Endothelial cell of umbilical vein (primary cell): ENCODE data around the gene KIF17. TPM values are rescaled to one million over a fixed set of nuclear protein-coding genes. Genes with fewer than 3 reads are reported as not detected.

Source experiments
- BruUV-seq: library from RNA; stranded (reverse); fragments of 400-500 nt; replicated peaks from 2 replicates; lab custom pipeline; 2021; lab: Mats Ljungman, UMichigan
- CTCF ChIA-PET: fragments of 300-600, 350-600 bp; sonication (Branson Sonifier 250); formaldehyde crosslinking; loops from one replicate; lab custom pipeline; 2021; ENCODE audit warnings: antibody characterized with exemption, inconsistent platforms; lab: Charles Lee
- POLR2A ChIA-PET: fragments of 300-600, 350-600 bp; sonication (Branson Sonifier 250); formaldehyde crosslinking; loops from one replicate; lab custom pipeline; 2021; ENCODE audit warnings: antibody characterized with exemption, inconsistent platforms; lab: Charles Lee
- DNase-seq: peaks from one replicate; pipeline ENCODE4 v3.0.0-alpha.2; 2011; ENCODE audit warnings: low read depth, low spot score
- FAIRE-seq: peaks from 2 replicates; lab custom pipeline; 2011; peaks lifted over from hg19 to GRCh38; lab: Jason Lieb, UNC
- H2AFZ ChIP-seq: 2 replicates; pipeline ENCODE4 v1.6.0; 2012; ENCODE audit warnings: low read depth, low read length, control low read depth, inconsistent platforms
- H3K27ac ChIP-seq: 2 replicates; pipeline ENCODE4 v1.5.1; 2011; ENCODE audit warnings: low read depth, mild to moderate bottlenecking, control low read depth, low read length, moderate library complexity; ENCODE audit not compliant: insufficient read depth
- H3K27me3 ChIP-seq, 2 experiments: 2 replicates each; pipeline versions ENCODE4 v1.6.0 to v1.6.1; 2011; ENCODE audit warnings: low read length in 2 of 2, mixed read lengths in 1 of 2; ENCODE audit not compliant: control insufficient read depth in 2 of 2, insufficient read depth in 2 of 2
- H3K36me3 ChIP-seq, 2 experiments: 2 replicates in 1 of 2; 3 replicates in 1 of 2; pipeline ENCODE4 v1.5.1; 2011; ENCODE audit warnings: low read length in 2 of 2, mild to moderate bottlenecking in 1 of 2, moderate library complexity in 1 of 2; ENCODE audit not compliant: control insufficient read depth in 2 of 2, insufficient read depth in 2 of 2; ENCODE audit errors: extremely low read depth in 1 of 2
- H3K4me1 ChIP-seq: 3 replicates; pipeline ENCODE4 v1.5.1; 2011; ENCODE audit warnings: mild to moderate bottlenecking, low read length; ENCODE audit not compliant: control insufficient read depth, insufficient read depth; ENCODE audit errors: extremely low read depth
- H3K4me2 ChIP-seq: 2 replicates; pipeline ENCODE4 v1.6.1; 2011; ENCODE audit warnings: low read length, control low read depth, mixed read lengths; ENCODE audit not compliant: insufficient read depth
- H3K4me3 ChIP-seq, 3 experiments: fragments of 200-600 bp in 1 of 3; sonication (generic), shearing (Covaris generic) in 1 of 3; replicated peaks in 1 of 3; 2 replicates each; pipeline ENCODE4 v1.5.1; 2011 to 2016; ENCODE audit warnings: control low read depth in 3 of 3, low read length in 3 of 3, mild to moderate bottlenecking in 2 of 3, inconsistent platforms in 1 of 3, low read depth in 1 of 3, moderate library complexity in 1 of 3; ENCODE audit not compliant: insufficient read depth in 1 of 3
- H3K79me2 ChIP-seq: 2 replicates; pipeline ENCODE4 v1.6.0; 2012; ENCODE audit warnings: low read length, inconsistent platforms; ENCODE audit not compliant: control insufficient read depth, insufficient read depth
- H3K9ac ChIP-seq: replicated peaks from 2 replicates; pipeline ENCODE3; 2011; ENCODE audit warnings: low read length, control low read depth; ENCODE audit not compliant: insufficient read depth; ENCODE audit errors: extremely low read depth
- H3K9me1 ChIP-seq: replicated peaks from 3 replicates; pipeline ENCODE4 v1.6.0; 2011; ENCODE audit warnings: mild to moderate bottlenecking, low read length; ENCODE audit not compliant: control insufficient read depth, insufficient read depth; ENCODE audit errors: extremely low read depth
- H3K9me3 ChIP-seq: replicated peaks from 2 replicates; pipeline ENCODE4 v1.5.1; 2012; ENCODE audit warnings: low read length, inconsistent platforms; ENCODE audit not compliant: control insufficient read depth, insufficient read depth
- H4K20me1 ChIP-seq: replicated peaks from 2 replicates; pipeline ENCODE3; 2011; ENCODE audit warnings: mild to moderate bottlenecking, low read length; ENCODE audit not compliant: control insufficient read depth, insufficient read depth; ENCODE audit errors: extremely low read depth
- CTCF ChIP-seq, 2 donors: IDR thresholded peaks; 1 replicate in 1 of 2; 2 replicates in 1 of 2; pipeline ENCODE4 v1.5.1; 2011; ENCODE audit warnings: low read length in 2 of 2, mild to moderate bottlenecking in 2 of 2, moderate library complexity in 2 of 2, control low read depth in 1 of 2, inconsistent platforms in 1 of 2, low read depth in 1 of 2; ENCODE audit not compliant: insufficient read depth in 1 of 2; ENCODE audit errors: extremely low read depth in 1 of 2
- EZH2 ChIP-seq: IDR thresholded peaks from 2 replicates; pipeline ENCODE4 v1.6.1; 2012; ENCODE audit warnings: borderline replicate concordance, low read depth, mild to moderate bottlenecking, moderate library complexity, low read length, inconsistent platforms; ENCODE audit not compliant: severe bottlenecking
- FOS ChIP-seq: IDR thresholded peaks from 2 replicates; pipeline ENCODE4 v1.6.1; 2011; ENCODE audit warnings: mild to moderate bottlenecking, low read length, moderate library complexity, borderline replicate concordance; ENCODE audit not compliant: insufficient read depth
- GATA2 ChIP-seq: IDR thresholded peaks from 2 replicates; pipeline ENCODE4 v1.7.0; 2011; ENCODE audit warnings: low read depth, mild to moderate bottlenecking, moderate library complexity, mixed read lengths, low read length; ENCODE audit not compliant: insufficient read length, insufficient read depth
- JUN ChIP-seq: IDR thresholded peaks from 2 replicates; pipeline ENCODE4 v1.6.1; 2011; ENCODE audit warnings: borderline replicate concordance, low read depth; ENCODE audit not compliant: insufficient read length, insufficient read depth
- MAX ChIP-seq: IDR thresholded peaks from 2 replicates; pipeline ENCODE4 v1.6.1; 2011; ENCODE audit not compliant: insufficient read depth, insufficient read length
- MYC ChIP-seq: IDR thresholded peaks from one replicate; pipeline ENCODE4 v1.6.1; 2011; ENCODE audit warnings: mild to moderate bottlenecking, low read depth, low read length
- POLR2A ChIP-seq: IDR thresholded peaks from 2 replicates; pipeline ENCODE4 v1.6.1; 2012; ENCODE audit warnings: low read depth, mild to moderate bottlenecking, control low read depth, low read length
- POLR2AphosphoS5 ChIP-seq: IDR thresholded peaks from 2 replicates; pipeline ENCODE4 v1.6.1; 2012; ENCODE audit warnings: low read depth, mild to moderate bottlenecking, control low read depth, low read length, moderate library complexity; ENCODE audit not compliant: insufficient read depth
- dilution Hi-C: fragments of 300-500 bp; cut with MboI; formaldehyde crosslinking; loops from one replicate; pipeline ENCODE4 v1.15.0; 2019; ENCODE audit warnings: low sequenced_read_pairs; ENCODE audit not compliant: extremely low pct_ligation_motif_present
- intact Hi-C: fragments of 100-400 bp; cut with micrococcal nuclease; formaldehyde crosslinking; loops from one replicate; pipeline ENCODE4 v1.10.0; 2022
- polyA plus RNA-seq, 4 experiments: library from polyadenylated mRNA; depleted of rRNA in 3 of 4; stranded (reverse) in 3 of 4; unstranded in 1 of 4; fragments of >200 nt; gene quantifications; 2 replicates each; pipeline versions ENCODE4 v1.2.1 to v1.2.3, GENCODE V29; 2011 to 2012; ENCODE audit warnings: missing spikeins in 1 of 4
- total RNA-seq: library from RNA; stranded (reverse); gene quantifications from 2 replicates; pipeline ENCODE4 v1.2.3, GENCODE V29; 2021

KIF17 gene
- total and polyA plus RNA-seq, 2 donors (not counting 3 experiments of a cell fraction or from before 2014, with no cell fraction given), result 1.1 to 1.5 TPM

- no peak overlapping the region for H3K4me2 ChIP-seq
- no peak for FAIRE-seq
- H3K9me1 ChIP-seq, result no peaks in the 10 kb centered on the region
- no peaks in the 10 kb centered on the region for H3K9me3 ChIP-seq
- dilution Hi-C loops (no loop called here), intact Hi-C loops (no loop called here)
- H3K4me3 ChIP-seq, result no peak overlapping the region
- peaks cover 6% of the 10 kb centered on the region for H3K4me1 ChIP-seq
- no TSS peak for BruUV-seq
- H3K9ac ChIP-seq, result no peak overlapping the region
- CTCF ChIA-PET, result no interaction called here
- no peaks in the 10 kb centered on the region for H3K36me3 ChIP-seq
- no peak for DNase-seq
- no peak overlapping the region for H3K27ac ChIP-seq
- no peaks in the 10 kb centered on the region for H3K79me2 ChIP-seq
- H4K20me1 ChIP-seq, result no peaks in the 10 kb centered on the region
- TF ChIP-seq POLR2AphosphoS5, result no peak
- TF ChIP-seq CTCF (IDR thresholded peaks at IDR 0.05; ENCODE audit: extremely low read depth in 1 of 2, insufficient read depth in 1 of 2, low read depth in 1 of 2, low read length in 2 of 2), result no peak
- TF ChIP-seq GATA2, result no peak
- TF ChIP-seq MYC, result no peak
- no peak for TF ChIP-seq EZH2
- no peak for TF ChIP-seq FOS
- no peak for TF ChIP-seq JUN
- no peak for TF ChIP-seq MAX
- TF ChIP-seq POLR2A, result no peak
- H3K27me3 ChIP-seq, result peaks cover 0 to 4% of the 10 kb centered on the region in 2 experiments
- no peak overlapping the region for H2AFZ ChIP-seq
- POLR2A ChIA-PET, result no interaction called here
Measured at GRCh38 chr1:20680269-20680668, 37.5 kb downstream of the KIF17 start.
